Muscle of back (tissue), 13 donors: Measurements from ENCODE around the gene PGAP1. TPM values are rescaled to one million over a fixed set of nuclear protein-coding genes. Genes with fewer than 3 reads are reported as not detected.

Experiments used
- DNase-seq, 3 donors: peaks; one replicate each; pipeline versions ENCODE4 v3.0.0 to v3.0.0-alpha.2; 2013
- long read RNA-seq, 9 donors: transcript quantifications; one replicate each; lab custom pipeline, GENCODE V29; 2026
- polyA plus RNA-seq, 10 donors: library from polyadenylated mRNA; unstranded; fragments of 120-200 nt; gene quantifications; one replicate each; pipeline ENCODE4 v1.2.1, GENCODE V29; 2013; ENCODE audit not compliant: insufficient read length in 10 of 10

The PGAP1 gene, protein sequence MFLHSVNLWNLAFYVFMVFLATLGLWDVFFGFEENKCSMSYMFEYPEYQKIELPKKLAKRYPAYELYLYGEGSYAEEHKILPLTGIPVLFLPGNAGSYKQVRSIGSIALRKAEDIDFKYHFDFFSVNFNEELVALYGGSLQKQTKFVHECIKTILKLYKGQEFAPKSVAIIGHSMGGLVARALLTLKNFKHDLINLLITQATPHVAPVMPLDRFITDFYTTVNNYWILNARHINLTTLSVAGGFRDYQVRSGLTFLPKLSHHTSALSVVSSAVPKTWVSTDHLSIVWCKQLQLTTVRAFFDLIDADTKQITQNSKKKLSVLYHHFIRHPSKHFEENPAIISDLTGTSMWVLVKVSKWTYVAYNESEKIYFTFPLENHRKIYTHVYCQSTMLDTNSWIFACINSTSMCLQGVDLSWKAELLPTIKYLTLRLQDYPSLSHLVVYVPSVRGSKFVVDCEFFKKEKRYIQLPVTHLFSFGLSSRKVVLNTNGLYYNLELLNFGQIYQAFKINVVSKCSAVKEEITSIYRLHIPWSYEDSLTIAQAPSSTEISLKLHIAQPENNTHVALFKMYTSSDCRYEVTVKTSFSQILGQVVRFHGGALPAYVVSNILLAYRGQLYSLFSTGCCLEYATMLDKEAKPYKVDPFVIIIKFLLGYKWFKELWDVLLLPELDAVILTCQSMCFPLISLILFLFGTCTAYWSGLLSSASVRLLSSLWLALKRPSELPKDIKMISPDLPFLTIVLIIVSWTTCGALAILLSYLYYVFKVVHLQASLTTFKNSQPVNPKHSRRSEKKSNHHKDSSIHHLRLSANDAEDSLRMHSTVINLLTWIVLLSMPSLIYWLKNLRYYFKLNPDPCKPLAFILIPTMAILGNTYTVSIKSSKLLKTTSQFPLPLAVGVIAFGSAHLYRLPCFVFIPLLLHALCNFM
- polyA plus RNA-seq: 10 to 100 TPM in 9 of 10 donors, 1 to 10 TPM in 1; 9.7 to 20.1 (median 13.7) TPM
- long read RNA-seq, donor 1: 0 reads
- long read RNA-seq, donor 2, full-length matches to known transcripts: 1 of 1 reads
- long read RNA-seq, donor 2, partial matches to known transcripts: 0 of 1 reads
- long read RNA-seq, donor 2, other reads (novel, unspliced or antisense): 0 of 1 reads
- long read RNA-seq, donor 3: 0 reads
- long read RNA-seq, donor 4: 0 reads
- long read RNA-seq, donor 5, full-length matches to known transcripts: 1 of 1 reads
- long read RNA-seq, donor 5, partial matches to known transcripts: 0 of 1 reads
- long read RNA-seq, donor 5, other reads (novel, unspliced or antisense): 0 of 1 reads
- long read RNA-seq, donor 6, full-length matches to known transcripts: 1 of 1 reads
- long read RNA-seq, donor 6, partial matches to known transcripts: 0 of 1 reads
- long read RNA-seq, donor 6, other reads (novel, unspliced or antisense): 0 of 1 reads
- long read RNA-seq, donor 7, full-length matches to known transcripts: 2 of 2 reads
- long read RNA-seq, donor 7, partial matches to known transcripts: 0 of 2 reads
- long read RNA-seq, donor 7, other reads (novel, unspliced or antisense): 0 of 2 reads
- long read RNA-seq, donor 8: 0 reads
- long read RNA-seq, donor 9: 0 reads

DNA sequence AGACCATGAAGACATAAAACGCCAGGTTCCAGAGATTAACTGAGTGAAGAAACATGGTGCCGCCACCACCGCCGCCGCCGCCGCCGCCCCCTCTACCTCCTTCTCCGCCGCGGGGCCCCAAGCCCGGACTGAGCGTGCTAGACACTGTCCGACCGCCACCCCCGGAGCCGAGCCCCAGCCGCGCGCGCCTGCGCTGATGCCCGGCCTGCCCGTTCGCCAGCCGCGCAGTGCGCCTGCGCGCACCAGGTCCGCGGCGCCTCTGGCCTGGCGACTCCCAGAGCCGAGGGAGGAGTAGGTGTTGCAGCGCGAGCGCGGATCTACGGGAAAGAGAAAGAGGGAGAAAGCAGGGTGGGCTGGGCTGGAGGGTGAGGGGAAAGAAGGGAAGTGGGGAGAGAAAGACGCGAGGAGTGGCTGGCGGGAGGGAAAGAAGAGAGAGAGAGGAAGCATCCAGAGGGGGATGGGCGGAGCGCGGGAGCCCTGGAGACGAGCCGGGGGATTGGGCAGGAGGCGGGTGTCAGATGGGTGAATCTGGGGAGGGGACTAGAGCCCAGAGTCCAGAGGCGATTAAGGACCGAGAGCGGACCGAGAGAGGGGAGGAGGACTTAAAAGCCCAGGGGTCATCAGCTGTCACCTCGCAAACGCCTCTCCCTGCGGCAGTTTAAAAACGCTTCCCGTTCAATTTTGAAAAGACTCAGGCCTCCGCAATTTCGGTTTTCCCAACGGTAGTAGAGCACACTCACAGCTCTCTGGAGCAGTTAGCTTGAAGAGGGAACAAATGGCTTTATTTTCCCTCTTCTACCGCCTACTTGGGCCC, at the start of gene PGAP1:
TSS of gene PGAP1 (minus strand) at position 146 of the 814 bp plus-strand sequence. CDS start at position 55, 91 bp downstream.
- DNase-seq: peak; percentile 94 to 98 (median 97)

DNA sequence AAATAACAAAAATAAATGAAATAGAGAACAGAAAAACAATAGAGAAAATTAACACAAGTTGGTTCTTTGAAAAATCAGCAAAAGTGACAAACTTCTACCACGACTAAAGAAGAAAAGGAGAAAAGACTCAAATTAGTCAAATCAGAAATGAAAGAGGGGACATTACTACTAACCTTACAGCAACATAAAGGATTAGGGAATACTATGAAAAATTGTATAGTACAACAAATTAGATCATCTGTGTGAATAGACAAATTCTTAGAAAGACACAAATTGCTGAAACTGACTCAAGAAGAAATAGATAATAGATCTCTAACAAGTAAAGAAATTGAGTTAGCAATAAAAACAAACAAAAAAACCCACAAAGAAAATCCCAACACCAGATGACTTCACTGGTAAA, 48.5 kb upstream of the PGAP1 start:
- no peak for DNase-seq

DNA sequence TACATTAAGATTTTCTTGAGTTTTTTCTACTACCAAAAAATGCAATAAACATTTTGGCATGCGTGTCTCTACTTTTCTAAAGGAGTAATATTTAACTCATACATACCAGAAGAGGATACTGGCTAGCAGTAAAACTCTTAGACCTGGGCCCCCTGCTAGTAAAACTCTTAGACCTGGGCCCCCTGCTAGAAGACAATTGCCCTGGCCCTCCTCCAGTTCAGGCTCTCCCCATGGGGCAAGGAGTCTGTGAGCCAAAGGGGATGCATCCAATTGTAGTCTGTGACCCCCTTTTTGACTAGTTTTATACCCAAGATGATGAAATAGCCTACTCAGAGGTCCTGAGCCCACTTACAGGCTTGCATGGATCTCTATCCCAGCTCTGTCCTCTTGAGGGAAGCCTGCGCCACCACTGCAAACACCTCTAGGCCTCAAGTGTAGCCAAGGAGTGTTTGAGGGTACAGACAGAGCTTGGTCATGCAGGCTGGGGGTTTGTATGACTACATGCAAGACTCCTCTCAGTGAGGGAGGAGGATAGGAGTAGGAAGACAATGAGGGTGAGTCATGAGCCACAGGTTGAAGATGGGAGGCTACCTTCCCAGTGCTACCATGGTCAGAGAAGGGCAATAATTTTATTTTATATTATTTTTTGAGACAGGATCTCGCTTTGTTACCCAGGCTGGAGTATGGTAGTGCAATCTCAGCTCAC, 45.2 kb upstream of the PGAP1 start:
- DNase-seq: no peak

DNA sequence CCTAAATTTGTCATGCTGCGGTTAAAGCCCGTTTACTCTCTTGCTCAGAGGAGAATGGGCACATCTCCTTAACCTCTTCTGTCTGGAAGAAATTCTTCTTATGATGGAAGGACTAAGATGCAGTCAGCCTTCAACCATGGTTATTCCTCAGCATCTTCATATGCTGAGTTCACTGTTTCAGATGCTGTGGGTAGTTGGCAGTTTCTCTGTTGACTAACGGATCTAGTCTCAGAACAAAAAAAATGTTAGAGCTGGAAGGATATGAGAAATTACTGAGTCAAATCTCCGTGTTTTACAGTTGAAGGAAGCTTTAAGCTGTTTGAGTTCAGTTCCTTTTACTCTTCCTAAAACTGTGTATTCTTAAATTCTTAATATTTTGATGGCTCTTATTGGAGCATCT, 43.6 kb upstream of the PGAP1 start:
- no peak for DNase-seq

DNA sequence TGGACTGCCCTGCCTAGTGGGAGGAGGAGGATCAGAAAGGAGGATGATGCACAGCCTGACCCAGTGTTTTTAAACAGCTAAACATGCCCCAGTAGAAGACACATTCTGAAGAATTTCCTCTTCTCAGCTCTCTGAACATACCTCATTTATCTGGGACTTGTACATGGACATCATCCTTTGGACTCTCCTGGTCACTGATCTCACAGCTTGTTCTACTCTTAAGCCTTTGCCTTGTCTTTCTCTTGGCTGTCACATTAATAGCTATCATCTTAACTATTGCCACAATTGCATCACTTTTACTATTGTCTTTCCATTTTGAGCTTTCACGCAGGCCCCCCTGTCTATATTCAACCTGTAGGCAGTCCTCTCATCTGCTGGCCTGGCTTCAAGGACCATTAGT, 42.0 kb upstream of the PGAP1 start:
- DNase-seq: no peak

DNA sequence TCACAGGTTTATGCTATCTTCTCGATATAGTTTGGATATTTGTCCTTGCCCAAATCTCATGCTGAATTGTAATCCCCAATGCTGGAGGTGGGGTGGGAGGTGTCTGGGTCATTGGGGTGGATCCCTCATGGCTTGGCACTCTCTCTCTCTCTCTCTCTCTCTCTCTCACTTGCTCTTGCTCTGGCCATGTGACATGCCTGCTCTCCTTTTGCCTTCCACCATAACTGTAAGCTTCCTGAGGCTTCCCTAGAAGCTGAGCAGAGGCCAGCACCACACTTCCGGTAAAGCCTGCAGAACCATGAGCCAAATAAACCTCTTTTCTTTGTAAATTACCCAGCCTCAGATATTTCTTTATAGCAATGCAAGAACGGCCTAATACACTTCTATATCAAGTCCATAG, 41.3 kb upstream of the PGAP1 start:
- no peak for DNase-seq

DNA sequence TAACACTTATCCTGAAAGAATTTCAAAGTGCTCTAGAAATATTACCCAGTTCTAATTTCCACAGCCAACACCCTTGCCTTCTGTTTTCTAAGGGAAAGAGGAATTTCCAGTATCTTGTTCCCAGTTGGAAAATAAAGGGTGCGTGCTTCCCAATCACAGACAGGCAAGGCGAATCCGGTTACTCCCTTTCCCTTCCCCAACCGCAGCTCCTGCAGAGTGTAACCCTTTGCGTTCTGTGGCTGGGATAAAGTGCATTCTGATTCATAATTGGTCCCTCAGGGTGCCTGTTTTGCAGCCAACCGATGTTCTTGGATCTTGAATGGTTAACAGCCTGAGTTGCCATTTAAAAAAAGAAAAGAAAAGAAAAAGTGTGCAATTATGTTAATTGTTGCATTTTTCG, 40.6 kb upstream of the PGAP1 start:
- DNase-seq: peak; percentile 33 to 61 (median 43)

DNA sequence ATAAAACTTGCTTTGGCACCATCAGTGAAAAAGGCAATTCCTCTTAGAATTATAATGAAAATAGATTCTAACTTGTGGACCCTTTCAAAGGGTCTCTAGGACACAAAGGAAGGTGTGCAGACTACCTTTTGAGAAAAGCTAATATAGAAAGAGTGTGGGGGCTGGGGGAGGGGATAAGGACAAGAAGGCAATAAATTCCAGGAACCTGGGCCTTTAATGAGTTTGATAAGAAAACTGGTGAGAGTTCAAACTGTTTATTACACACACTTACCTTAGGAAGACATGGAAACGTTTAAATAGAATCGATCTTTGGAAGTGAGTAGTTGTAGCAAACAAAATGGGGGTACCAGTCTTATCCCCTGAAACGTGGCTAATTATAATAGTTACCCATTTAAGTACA, 39.6 kb upstream of the PGAP1 start:
- no peak for DNase-seq

DNA sequence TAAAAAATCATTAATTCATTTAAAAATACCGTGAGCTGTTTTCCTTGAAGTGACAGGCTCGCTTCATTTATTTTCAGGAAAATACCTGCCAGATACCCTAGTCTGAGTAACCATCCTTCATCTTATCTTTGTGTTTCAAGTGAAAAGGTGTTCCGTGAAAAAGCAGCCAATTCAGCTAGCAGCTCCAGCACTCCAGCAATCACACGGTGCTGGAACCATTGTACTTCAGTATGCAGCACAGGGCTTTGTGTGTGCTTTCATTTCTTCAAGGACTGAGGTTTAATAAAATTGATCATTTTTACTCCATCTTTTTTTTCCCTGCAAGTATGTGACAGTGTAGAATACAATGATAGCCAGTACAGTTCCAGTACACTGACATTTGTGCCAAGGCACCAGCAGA, 39.1 kb upstream of the PGAP1 start:
- DNase-seq: no peak

DNA sequence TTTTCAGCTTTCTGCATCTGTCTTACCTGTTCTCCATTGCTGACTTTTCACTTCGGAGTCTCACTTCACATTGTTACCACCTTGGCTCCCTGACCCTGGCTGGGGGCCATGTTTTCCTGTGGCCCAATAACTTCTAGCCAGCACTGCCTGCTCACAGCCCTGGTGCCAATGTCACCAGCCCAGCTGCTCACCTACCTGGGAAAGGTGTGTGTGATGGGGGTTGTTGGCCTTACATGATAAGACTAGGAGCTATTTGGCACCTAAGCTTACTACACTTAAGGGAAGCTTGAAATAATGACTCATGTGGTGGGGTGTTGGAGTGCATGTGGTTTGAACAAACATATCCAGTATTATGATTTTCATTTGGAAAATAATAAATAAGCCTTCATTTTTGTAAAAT, 37.5 kb upstream of the PGAP1 start:
- no peak for DNase-seq

DNA sequence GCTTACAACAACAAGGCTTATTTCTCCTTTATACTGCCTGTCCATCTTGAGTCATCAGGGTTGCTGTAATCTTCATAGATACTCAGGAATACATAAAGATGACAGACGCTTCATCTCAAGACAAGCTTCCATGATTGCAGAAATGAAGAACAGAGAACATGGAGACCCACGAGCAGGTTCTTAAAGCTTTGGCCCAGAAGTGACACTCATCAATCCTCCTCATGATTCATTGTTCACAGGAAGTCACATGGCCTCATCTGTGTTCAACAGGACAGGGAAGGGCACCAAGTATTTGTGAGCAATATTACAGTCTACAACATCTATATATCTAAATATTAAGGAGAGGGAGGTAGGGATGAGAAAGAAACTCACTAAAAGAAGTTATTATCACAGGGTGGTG, 36.5 kb upstream of the PGAP1 start:
- no peak for DNase-seq

DNA sequence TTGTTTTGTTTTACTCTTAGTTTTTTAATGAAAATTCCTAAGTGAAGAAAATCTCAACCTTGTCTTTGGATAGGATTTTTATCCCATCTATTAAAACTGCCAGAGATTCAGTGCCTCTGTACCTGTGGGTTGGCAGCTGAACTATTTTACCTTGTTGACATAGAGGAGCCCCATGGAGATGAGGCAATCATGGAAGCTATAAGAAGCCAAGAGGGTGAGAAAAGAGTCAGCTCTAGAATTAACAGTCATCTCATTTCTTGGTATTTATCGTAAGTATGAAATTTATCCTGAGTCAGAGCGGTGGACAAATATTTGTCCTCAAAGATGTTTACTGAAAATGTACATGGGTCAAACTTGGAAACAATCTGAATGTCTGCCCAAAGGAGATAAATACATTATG, 35.8 kb upstream of the PGAP1 start:
- DNase-seq: no peak

DNA sequence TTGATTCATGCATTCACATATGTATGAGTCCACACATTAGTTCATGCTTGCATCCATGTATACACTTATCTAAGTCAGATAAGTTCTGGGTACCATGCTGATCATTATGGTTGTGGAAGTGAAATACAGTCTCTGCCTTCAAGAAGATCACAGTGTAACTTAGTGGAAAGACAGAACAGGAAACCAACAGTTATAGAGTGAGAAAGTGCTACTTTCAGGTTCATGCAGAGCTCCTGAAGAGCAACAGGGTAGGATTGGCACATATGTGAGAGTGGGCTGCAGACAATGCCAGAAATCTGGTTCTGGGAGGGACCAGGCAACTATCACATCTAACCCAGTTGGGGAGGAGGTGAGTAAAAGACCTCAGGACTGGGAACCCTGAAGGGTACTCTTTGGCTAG, 35.4 kb upstream of the PGAP1 start:
- DNase-seq: no peak

DNA sequence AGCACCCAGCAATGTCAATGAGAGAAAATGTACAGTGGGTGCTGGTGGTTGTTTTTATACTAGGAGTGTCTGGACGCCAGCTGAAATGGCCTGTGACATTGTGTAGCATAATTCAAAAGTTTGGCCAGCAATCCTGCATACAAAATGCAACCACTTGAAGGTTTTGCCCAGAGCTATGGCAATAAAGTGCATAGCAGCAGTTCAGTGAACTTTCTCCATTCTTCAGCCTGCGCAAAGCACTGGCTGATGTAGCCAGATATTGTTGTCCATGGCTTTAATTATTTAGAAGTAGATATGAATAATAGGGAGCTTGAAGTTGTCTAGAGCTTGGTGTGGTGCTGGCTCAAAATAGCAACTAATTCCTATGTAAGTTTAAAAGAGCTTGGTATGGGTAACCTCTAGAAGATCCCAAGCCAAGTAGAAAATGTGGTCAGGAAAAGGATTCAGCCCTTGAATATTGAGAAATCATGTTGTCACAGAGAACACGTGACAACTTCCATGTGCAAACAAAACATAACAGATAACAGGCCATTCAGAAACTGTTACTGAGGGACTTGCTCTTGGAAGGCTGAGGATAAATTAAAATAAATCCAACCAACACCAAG, 33.3 kb upstream of the PGAP1 start:
- DNase-seq: no peak

DNA sequence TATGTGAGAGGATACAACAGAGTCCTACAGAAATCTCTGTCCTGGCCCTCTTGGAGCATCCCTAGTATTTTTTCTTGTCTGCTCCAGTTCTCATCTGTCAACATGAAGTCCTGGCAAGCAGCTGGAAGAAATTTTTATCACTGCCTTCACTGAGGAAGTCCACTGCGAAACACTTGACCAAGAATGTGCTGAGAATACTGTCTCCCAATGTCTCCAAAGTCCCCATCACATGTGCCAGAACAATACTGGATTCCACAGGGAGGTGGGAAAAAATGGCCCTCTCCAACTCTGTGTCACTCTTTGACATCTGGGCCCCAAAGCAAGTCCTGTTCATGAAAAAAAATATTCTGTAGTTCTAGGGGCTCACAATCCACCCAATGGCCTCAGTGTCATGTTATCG, 32.8 kb upstream of the PGAP1 start:
- no peak for DNase-seq

DNA sequence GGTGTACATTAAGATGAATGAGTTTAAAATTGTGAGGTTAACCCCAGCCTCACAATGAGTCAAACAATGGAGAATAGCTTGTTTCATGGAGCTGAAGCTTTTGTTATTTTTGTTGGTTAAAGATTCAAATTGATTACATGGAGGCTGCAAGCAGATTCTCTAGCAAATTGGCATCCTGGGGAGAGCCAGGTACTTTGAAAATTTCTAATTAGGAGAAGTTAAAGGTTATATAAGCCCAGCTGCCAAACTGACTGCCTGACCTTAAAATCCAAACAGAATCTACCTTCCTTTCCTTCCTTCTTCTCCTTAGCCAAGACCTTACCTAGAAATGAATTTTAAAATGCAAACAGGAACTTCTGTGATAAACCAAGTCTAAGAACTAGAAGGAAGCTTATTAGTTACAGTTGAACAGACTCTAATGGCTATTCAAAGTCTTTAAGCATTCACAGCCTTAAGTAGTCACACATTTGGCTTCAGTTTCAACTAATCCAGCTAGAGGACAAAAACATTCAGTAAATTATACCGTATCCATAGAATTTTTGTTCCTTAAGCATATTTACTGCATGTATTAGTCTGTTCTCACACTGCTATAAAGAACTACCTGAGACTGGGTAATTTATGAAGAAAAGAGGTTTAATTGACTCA, 31.5 kb upstream of the PGAP1 start:
- no peak for DNase-seq

DNA sequence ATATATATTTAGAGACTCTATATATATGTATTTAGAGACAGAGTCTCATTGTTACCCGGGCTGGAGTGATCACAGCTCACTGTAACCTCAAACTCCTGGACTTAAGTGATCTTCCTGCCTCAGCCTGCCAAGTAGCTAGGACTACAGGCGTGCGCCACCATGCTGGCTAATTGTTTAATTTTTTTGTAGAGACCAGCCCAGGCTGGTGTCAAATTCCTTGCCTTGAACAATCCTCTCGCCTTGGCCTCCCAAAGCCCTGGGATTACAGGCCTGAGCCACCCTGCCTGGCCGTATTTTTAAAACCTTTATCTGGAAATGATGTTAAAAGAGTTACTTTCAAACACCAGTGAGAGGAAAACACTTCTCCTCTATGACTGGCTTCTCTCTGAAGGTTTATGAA, 30.9 kb upstream of the PGAP1 start:
- DNase-seq: no peak

DNA sequence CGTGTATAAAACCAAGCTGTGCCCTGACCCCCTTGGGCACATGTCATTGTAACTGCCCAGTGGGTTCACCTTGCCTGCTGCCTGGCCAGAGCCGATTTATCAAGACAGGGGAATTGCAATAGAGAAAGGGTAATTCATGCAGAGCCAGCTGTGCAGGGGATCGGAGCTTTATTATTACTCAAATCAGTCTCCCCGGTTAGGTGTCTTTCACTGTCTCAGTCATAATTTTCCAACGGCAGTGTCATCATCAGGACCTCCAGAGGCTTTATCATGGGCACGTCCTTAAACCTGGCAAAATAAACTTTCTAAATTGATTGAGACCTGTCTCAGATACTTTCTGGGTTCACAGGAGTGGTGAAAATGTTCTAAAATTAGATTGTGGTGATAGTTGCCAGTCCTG, 29.6 kb upstream of the PGAP1 start:
- no peak for DNase-seq

DNA sequence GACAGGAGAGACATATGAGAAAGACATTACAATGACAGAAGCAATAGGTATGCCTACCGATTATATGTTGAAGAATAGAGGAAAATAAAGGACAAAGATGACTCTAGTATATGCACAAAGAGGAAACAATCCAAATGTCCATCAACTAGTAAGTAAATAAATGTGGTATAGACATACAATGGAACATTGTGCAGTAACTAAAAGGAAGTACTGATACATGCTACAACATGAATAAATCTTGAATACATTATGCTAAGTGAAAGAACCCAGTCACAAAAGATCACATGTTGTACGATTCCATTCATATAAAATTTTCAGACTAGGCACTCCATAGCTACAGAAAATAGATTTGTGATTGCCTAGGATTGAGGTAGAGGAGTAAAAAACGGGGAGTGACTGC, 28.5 kb upstream of the PGAP1 start:
- no peak for DNase-seq
